HEK293 (cell line): Measurements from ENCODE around the gene FXYD4.

Experiments used
- CTCF ChIA-PET: fragments of 350-600 bp; formaldehyde crosslinking; extraction: SDS; loops from one replicate; lab custom pipeline; 2021; ENCODE audit warnings: antibody characterized with exemption; lab: Yijun Ruan, JAX
- POLR2A ChIA-PET: fragments of 300-600 bp; formaldehyde crosslinking; extraction: SDS; loops from one replicate; lab custom pipeline; 2020; ENCODE audit warnings: antibody characterized with exemption, inconsistent platforms; lab: Yijun Ruan, JAX
- H3K27ac ChIP-seq: fragments of 200-500 bp; sonication (Bioruptor generic); 2 replicates; pipeline ENCODE4 v1.5.1; 2014; ENCODE audit warnings: low read depth, low read length, control low read depth, inconsistent platforms; ENCODE audit errors: extremely low read depth
- H3K36me3 ChIP-seq, 2 experiments: fragments of 200-500 bp in 1 of 2; sonication (Bioruptor generic) in 1 of 2; 1 replicate in 1 of 2; 2 replicates in 1 of 2; pipeline ENCODE4 v1.5.1; 2014 to 2017; ENCODE audit warnings: inconsistent platforms in 2 of 2, low read length in 2 of 2; ENCODE audit not compliant: control insufficient read depth in 2 of 2, insufficient read depth in 1 of 2
- H3K4me1 ChIP-seq: fragments of 200-500 bp; sonication (Bioruptor generic); 2 replicates; pipeline ENCODE4 v1.5.1; 2014; ENCODE audit warnings: mild to moderate bottlenecking, low read length, inconsistent platforms; ENCODE audit not compliant: control insufficient read depth, insufficient read depth
- H3K4me3 ChIP-seq: 2 replicates; pipeline ENCODE4 v1.5.1; 2011; ENCODE audit warnings: low read depth, mild to moderate bottlenecking, control low read depth, low read length, moderate library complexity
- H3K9me3 ChIP-seq: fragments of 200-500 bp; sonication (Bioruptor generic); 2 replicates; pipeline ENCODE4 v1.5.1; 2014; ENCODE audit warnings: low read depth, low read length, inconsistent platforms; ENCODE audit not compliant: control insufficient read depth, insufficient read depth
- GLI2 ChIP-seq: fragments of 450-650 bp; formaldehyde crosslinking; IDR thresholded peaks from 2 replicates; pipeline ENCODE4; 2017; ENCODE audit warnings: missing biosample characterization, missing genetic modification characterization, low read depth, borderline replicate concordance
- GLI4 ChIP-seq: fragments of 450-650 bp; formaldehyde crosslinking; IDR thresholded peaks from 2 replicates; pipeline ENCODE4 v1.5.1; 2016; ENCODE audit warnings: missing biosample characterization, missing genetic modification characterization
- PRDM2 ChIP-seq: fragments of 450-650 bp; formaldehyde crosslinking; IDR thresholded peaks from 2 replicates; pipeline ENCODE4 v1.5.1; 2016; ENCODE audit warnings: missing biosample characterization, missing genetic modification characterization, borderline replicate concordance
- ZBTB20 ChIP-seq: fragments of 450-650 bp; formaldehyde crosslinking; IDR thresholded peaks from 2 replicates; pipeline ENCODE4 v1.5.1; 2016; ENCODE audit warnings: missing biosample characterization, missing genetic modification characterization
- ZBTB44 ChIP-seq: fragments of 450-650 bp; IDR thresholded peaks from 2 replicates; pipeline ENCODE4 v1.5.1; 2018; ENCODE audit warnings: missing biosample characterization, mild to moderate bottlenecking, missing genetic modification characterization
- ZFP37 ChIP-seq: fragments of 450-650 bp; formaldehyde crosslinking; IDR thresholded peaks from 2 replicates; pipeline ENCODE4 v1.5.1; 2016; ENCODE audit warnings: missing biosample characterization, missing genetic modification characterization
- ZIC2 ChIP-seq: fragments of 450-650 bp; formaldehyde crosslinking; IDR thresholded peaks from 2 replicates; pipeline ENCODE4 v1.5.1; 2016; ENCODE audit warnings: missing biosample characterization, missing genetic modification characterization
- ZNF24 ChIP-seq: fragments of 450-650 bp; formaldehyde crosslinking; IDR thresholded peaks from 2 replicates; pipeline ENCODE4 v1.5.1; 2016; ENCODE audit warnings: missing biosample characterization, missing genetic modification characterization
- ZNF354C ChIP-seq: fragments of 450-650 bp; formaldehyde crosslinking; IDR thresholded peaks from 2 replicates; pipeline ENCODE4 v1.5.1; 2016; ENCODE audit warnings: missing biosample characterization, missing genetic modification characterization, low read depth, borderline replicate concordance
- ZNF366 ChIP-seq: fragments of 450-650 bp; formaldehyde crosslinking; conservative IDR thresholded peaks from 2 replicates; pipeline ENCODE4 v1.5.1; 2016; ENCODE audit warnings: missing biosample characterization, missing genetic modification characterization
- ZNF37A ChIP-seq: fragments of 450-650 bp; IDR thresholded peaks from 2 replicates; pipeline ENCODE4 v1.5.1; 2018; ENCODE audit warnings: missing biosample characterization, missing genetic modification characterization
- ZNF398 ChIP-seq: fragments of 450-650 bp; formaldehyde crosslinking; IDR thresholded peaks from 2 replicates; pipeline ENCODE4 v1.5.1; 2017; ENCODE audit warnings: missing biosample characterization, missing genetic modification characterization
- ZNF473 ChIP-seq: fragments of 450-650 bp; formaldehyde crosslinking; IDR thresholded peaks from 2 replicates; pipeline ENCODE4 v1.5.1; 2017; ENCODE audit warnings: missing biosample characterization, missing genetic modification characterization
- ZNF488 ChIP-seq: fragments of 450-650 bp; formaldehyde crosslinking; IDR thresholded peaks from 2 replicates; pipeline ENCODE4 v1.5.1; 2016; ENCODE audit warnings: missing biosample characterization, missing genetic modification characterization
- ZNF510 ChIP-seq: fragments of 450-650 bp; formaldehyde crosslinking; IDR thresholded peaks from 2 replicates; pipeline ENCODE4 v1.5.1; 2018; ENCODE audit warnings: mild to moderate bottlenecking, missing genetic modification characterization, missing biosample characterization; ENCODE audit not compliant: insufficient replicate concordance
- ZNF560 ChIP-seq: fragments of 450-650 bp; formaldehyde crosslinking; IDR thresholded peaks from 2 replicates; pipeline ENCODE4 v1.5.1; 2017; ENCODE audit warnings: missing biosample characterization, missing genetic modification characterization, borderline replicate concordance
- ZNF664 ChIP-seq: fragments of 450-650 bp; formaldehyde crosslinking; IDR thresholded peaks from 2 replicates; pipeline ENCODE4 v1.5.1; 2016; ENCODE audit warnings: missing biosample characterization, missing genetic modification characterization
- ZNF677 ChIP-seq: fragments of 450-650 bp; IDR thresholded peaks from 2 replicates; pipeline ENCODE4 v1.5.0; 2018; ENCODE audit warnings: missing biosample characterization, mild to moderate bottlenecking, missing genetic modification characterization, moderate library complexity
- ZNF707 ChIP-seq: fragments of 450-650 bp; formaldehyde crosslinking; IDR thresholded peaks from 2 replicates; pipeline ENCODE4 v1.5.1; 2016; ENCODE audit warnings: missing biosample characterization, missing genetic modification characterization
- ZNF776 ChIP-seq: fragments of 450-650 bp; formaldehyde crosslinking; IDR thresholded peaks from 2 replicates; pipeline ENCODE4 v1.5.0; 2017; ENCODE audit warnings: missing biosample characterization, missing genetic modification characterization, borderline replicate concordance
- ZNF777 ChIP-seq: fragments of 450-650 bp; formaldehyde crosslinking; IDR thresholded peaks from 2 replicates; pipeline ENCODE4 v1.5.1; 2017; ENCODE audit warnings: missing biosample characterization, missing genetic modification characterization, borderline replicate concordance
- ZSCAN18 ChIP-seq: fragments of 450-650 bp; formaldehyde crosslinking; IDR thresholded peaks from 2 replicates; pipeline ENCODE4 v1.5.1; 2016; ENCODE audit warnings: missing biosample characterization, missing genetic modification characterization
- TF ChIP-seq, protein P1 (sequence below): fragments of 450-650 bp; formaldehyde crosslinking; IDR thresholded peaks from 2 replicates; pipeline ENCODE4 v1.5.1; 2017; ENCODE audit warnings: missing biosample characterization, missing genetic modification characterization

FXYD4 gene

GRCh38 chr10:43408710-43409384 is 37.4 kb downstream of the FXYD4 start, which contains the start of gene HNRNPF:
Gene HNRNPF (minus strand): TSS chr10:43409186. CDS start chr10:43387884, 21,302 bp downstream.
- Histone ChIP-seq H3K4me3 (peak within 1 kb of the TSS; percentile 74), H3K9me3 (no peaks in the 10 kb centered on the region), H3K4me1 (0 out of 2 replicates have a peak, but pooled peaks cover 6% of the 10 kb centered on the region), H3K36me3 (peaks cover 0 to 1% of the 10 kb centered on the region in 2 experiments; a peak in 2 of 3 replicates), H3K27ac (peak within 1 kb of the TSS; percentile 96)
- ChIA-PET CTCF (interaction anchor here (0.6 kb wide), 1 partner anchor 978 kb away, joined by 4 read pairs; no protein-coding TSS in a partner anchor), POLR2A (interaction anchor here (0.7 to 1.7 kb wide), 8 partner anchors 9 to 143 kb away, joined by 3 to 29 read pairs (median 6); partner anchors contain the start of gene ZNF487)
- TF ChIP-seq GLI4 (tag by site-specific recombination): no peak; the same call in 1 of the 2 replicates
- no peak for TF ChIP-seq ZNF776 (tag by site-specific recombination)
- TF ChIP-seq ZSCAN18: no peak
- no peak for TF ChIP-seq ZNF664 (tag by site-specific recombination)
- TF ChIP-seq ZBTB20 (tag by site-specific recombination): peak; percentile 77; the same call in 1 of the 2 replicates
- no peak for TF ChIP-seq ZBTB44 (tag by site-specific recombination)
- no peak for TF ChIP-seq ZNF510 (tag by site-specific recombination)
- no peak for TF ChIP-seq ZNF366 (tag by site-specific recombination)
- no peak for TF ChIP-seq ZNF707 (tag by site-specific recombination)
- TF ChIP-seq PRDM2 (tag by site-specific recombination): no peak
- no peak for TF ChIP-seq ZNF354C (tag by site-specific recombination)
- no peak for TF ChIP-seq ZNF398 (tag by site-specific recombination)
- TF ChIP-seq ZNF560 (tag by site-specific recombination): no peak
- no peak for TF ChIP-seq ZNF777 (tag by site-specific recombination)
- TF ChIP-seq GLI2: no peak
- no peak for TF ChIP-seq ZNF473 (tag by site-specific recombination)
- no peak for TF ChIP-seq ZIC2 (tag by site-specific recombination)
- TF ChIP-seq ZNF37A (tag by site-specific recombination): no peak
- TF ChIP-seq, protein P1, sequence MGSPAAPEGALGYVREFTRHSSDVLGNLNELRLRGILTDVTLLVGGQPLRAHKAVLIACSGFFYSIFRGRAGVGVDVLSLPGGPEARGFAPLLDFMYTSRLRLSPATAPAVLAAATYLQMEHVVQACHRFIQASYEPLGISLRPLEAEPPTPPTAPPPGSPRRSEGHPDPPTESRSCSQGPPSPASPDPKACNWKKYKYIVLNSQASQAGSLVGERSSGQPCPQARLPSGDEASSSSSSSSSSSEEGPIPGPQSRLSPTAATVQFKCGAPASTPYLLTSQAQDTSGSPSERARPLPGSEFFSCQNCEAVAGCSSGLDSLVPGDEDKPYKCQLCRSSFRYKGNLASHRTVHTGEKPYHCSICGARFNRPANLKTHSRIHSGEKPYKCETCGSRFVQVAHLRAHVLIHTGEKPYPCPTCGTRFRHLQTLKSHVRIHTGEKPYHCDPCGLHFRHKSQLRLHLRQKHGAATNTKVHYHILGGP: no peak
- TF ChIP-seq ZNF488 (tag by site-specific recombination): no peak
- peak; percentile 77; the same call in 1 of the 2 replicates for TF ChIP-seq ZFP37 (tag by site-specific recombination)
- peak; percentile 55; the same call in 1 of the 2 replicates for TF ChIP-seq ZNF24 (tag by site-specific recombination)
- TF ChIP-seq ZNF677 (tag by site-specific recombination): no peak
